Ovary (tissue), 9 donors: ENCODE measurements around the gene LSS. TPM values are rescaled to one million over a fixed set of nuclear protein-coding genes. Genes with fewer than 3 reads are reported as not detected.
A peak's percentile ranks its signal among the peaks of the same experiment; 100 is the strongest.
"Not testable (repeated sequence)": the region's sequence is repeated elsewhere in the genome, so short reads cannot be mapped to it uniquely, and the experiment has no call there.

Experiments
- DNase-seq, 5 donors: peaks; one replicate each; pipeline ENCODE4 v3.0.0-alpha.2; 2019 to 2020
- H3K27ac ChIP-seq, 2 donors: fragments of 200-600 bp; one replicate each; pipeline versions ENCODE4 v1.5.1 to v1.8.0; 2019 to 2022
- H3K27me3 ChIP-seq: fragments of 200-600 bp; one replicate; pipeline ENCODE4 v1.8.0; 2022
- H3K36me3 ChIP-seq: fragments of 200-600 bp; sonication (generic); one replicate; pipeline ENCODE4 v1.5.1; 2019
- H3K4me1 ChIP-seq: one replicate; pipeline ENCODE4 v1.8.1; 2013; ENCODE audit warnings: mild to moderate bottlenecking, moderate library complexity; ENCODE audit not compliant: insufficient read depth
- H3K4me3 ChIP-seq: fragments of 200-600 bp; sonication (generic); one replicate; pipeline ENCODE4 v1.5.1; 2017
- H3K9me3 ChIP-seq, 2 donors: fragments of 200-600 bp in 1 of 2; sonication (generic) in 1 of 2; one replicate each; pipeline versions ENCODE4 v1.5.1 to v1.8.1; 2013 to 2019; ENCODE audit warnings: mild to moderate bottlenecking in 1 of 2, moderate library complexity in 1 of 2
- EP300 ChIP-seq: sonication (generic); formaldehyde crosslinking; IDR thresholded peaks from one replicate; pipeline ENCODE4 v1.6.1; 2017; ENCODE audit warnings: antibody characterized with exemption
- POLR2A ChIP-seq: fragments of 450-650 bp; IDR thresholded peaks from one replicate; pipeline ENCODE4 v1.6.1; 2017; ENCODE audit warnings: antibody characterized with exemption, mild to moderate bottlenecking, moderate library complexity
- WGBS, 3 donors: extraction: QIAGEN DNeasy Blood & Tissue Kit in 1 of 3; methylation state at CpG; one replicate each; pipeline versions ENCODE4 v1.1.5 to v1.1.7; 2013 to 2017; 5-methylcytosine and 5-hydroxymethylcytosine counted together
- intact Hi-C, 4 donors: fragments of 100-400 bp; cut with DNase I; formaldehyde crosslinking; loops; one replicate each; pipeline versions ENCODE4 v1.11.0 to v1.15.1; 2022 to 2023
- polyA plus RNA-seq, 2 donors: library from polyadenylated mRNA; stranded (reverse); fragments of 200-250 nt in 1 of 2; fragments of 350-450 nt in 1 of 2; fragmentation: Illumina TruSeq in 1 of 2; extraction: RNeasy Lipid Tissue Mini Kit (QIAGEN cat#74804) in 1 of 2; gene quantifications; one replicate each; pipeline ENCODE4 v1.2.3, GENCODE V29; 2013 to 2014
- total RNA-seq, 7 donors: library from RNA; depleted of rRNA in 2 of 7; stranded (reverse); fragments of >200 nt in 2 of 7; fragmentation: NEBNext Ultra II Directional in 3 of 7; extraction: Animal tissue kit (Norgen Biotek cat#: 25700) in 3 of 7; gene quantifications; one replicate each; pipeline versions ENCODE4 v1.1.0 to v1.2.4, GENCODE V29; 2016 to 2023
- TF ChIP-seq, protein P1 (sequence below), 3 donors: fragments of 450-650 bp in 2 of 3; fragments of 200-600 bp in 1 of 3; IDR thresholded peaks; one replicate each; pipeline versions ENCODE4 v1.5.1 to v1.8.0; 2016 to 2022; ENCODE audit warnings: antibody characterized with exemption in 3 of 3, mild to moderate bottlenecking in 1 of 3
- donor health status: DM: no; HTN: no; CAD: no; lungs with moderate emphysema.
- donor health status: DM: no; HTN: no; CAD: no.
- donor health status: Bipolar disorder and iron deficiency.
- donor health status: DM: yes; HTN: yes; CAD: no.
- donor health status: DM: no; HTN: no; CAD: no.
- donor health status: DM: yes; HTN: yes; CAD: no.

The LSS gene
- total and polyA plus RNA-seq, 9 donors = 19.8 to 201 (median 76.0) TPM

GRCh38 chr21:46184625-46185555 lies 43.7 kb downstream of the LSS start:
- H3K9me3 ChIP-seq = no peaks in the 10 kb centered on the region
- WGBS, 3 donors = 9 to 40% (median 13%) methylated on average over 26 to 30 of the region's 30 CpGs
- peak overlapping the region; percentile 67 to 85 for H3K27ac ChIP-seq
- TF ChIP-seq, protein P1, sequence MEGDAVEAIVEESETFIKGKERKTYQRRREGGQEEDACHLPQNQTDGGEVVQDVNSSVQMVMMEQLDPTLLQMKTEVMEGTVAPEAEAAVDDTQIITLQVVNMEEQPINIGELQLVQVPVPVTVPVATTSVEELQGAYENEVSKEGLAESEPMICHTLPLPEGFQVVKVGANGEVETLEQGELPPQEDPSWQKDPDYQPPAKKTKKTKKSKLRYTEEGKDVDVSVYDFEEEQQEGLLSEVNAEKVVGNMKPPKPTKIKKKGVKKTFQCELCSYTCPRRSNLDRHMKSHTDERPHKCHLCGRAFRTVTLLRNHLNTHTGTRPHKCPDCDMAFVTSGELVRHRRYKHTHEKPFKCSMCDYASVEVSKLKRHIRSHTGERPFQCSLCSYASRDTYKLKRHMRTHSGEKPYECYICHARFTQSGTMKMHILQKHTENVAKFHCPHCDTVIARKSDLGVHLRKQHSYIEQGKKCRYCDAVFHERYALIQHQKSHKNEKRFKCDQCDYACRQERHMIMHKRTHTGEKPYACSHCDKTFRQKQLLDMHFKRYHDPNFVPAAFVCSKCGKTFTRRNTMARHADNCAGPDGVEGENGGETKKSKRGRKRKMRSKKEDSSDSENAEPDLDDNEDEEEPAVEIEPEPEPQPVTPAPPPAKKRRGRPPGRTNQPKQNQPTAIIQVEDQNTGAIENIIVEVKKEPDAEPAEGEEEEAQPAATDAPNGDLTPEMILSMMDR (IDR thresholded peaks at IDR 0.05) = no peak
- TF ChIP-seq EP300 (no peak), POLR2A (no peak)
- H3K27me3 ChIP-seq = no peaks in the 10 kb centered on the region
- peaks cover 7% of the 10 kb centered on the region for H3K4me1 ChIP-seq
- H3K36me3 ChIP-seq = no peaks in the 10 kb centered on the region
- intact Hi-C loops = no loop called here
- peak; percentile 81 to 89 (median 89) for DNase-seq
- peak overlapping the region; percentile 40 for H3K4me3 ChIP-seq

DNA sequence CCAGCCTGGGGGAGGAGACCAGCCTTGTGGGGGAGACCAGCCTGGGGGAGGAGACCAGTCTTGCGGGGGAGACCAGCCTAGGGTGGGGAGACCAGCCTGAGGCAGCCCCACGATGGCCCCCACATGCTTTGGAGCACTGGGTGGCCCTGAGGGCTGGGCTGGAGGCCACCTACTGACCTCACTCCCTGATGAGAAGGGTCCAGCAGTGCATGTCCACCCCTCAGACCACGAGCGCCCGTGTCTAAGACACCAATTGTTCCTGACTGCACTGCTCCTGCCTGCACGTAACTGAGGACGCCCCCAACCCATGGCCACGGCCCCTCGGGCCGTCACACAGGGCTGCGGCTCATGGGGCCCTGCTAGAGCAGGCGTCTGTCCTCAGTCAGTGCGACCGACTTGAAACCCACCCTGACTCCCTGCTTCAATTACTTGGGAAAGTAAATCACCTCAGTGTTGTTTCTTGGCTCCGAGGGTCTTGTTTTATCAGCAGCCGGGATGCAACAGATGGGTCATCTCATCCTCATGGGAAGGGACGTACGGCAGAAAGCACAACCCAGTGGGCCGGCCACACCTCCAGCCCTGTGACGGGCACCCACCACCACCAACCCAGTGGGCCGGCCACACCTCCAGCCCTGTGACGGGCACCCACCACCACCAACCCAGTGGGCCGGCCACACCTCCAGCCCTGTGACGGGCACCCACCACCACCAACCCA lies 44.5 kb downstream of the LSS start, which contains the start of gene SPATC1L:
Gene SPATC1L, minus strand, starts transcription at position 550 of the 715 bp plus-strand sequence. CDS start 1,643 bp downstream, outside the sequence.
- Histone ChIP-seq H3K4me3 (peak within 1 kb of the TSS; percentile 40), H3K4me1 (peaks cover 7% of the 10 kb centered on the region), H3K9me3 (no peaks in the 10 kb centered on the region), H3K27ac (peak within 1 kb of the TSS; percentile 67 to 91), H3K36me3 (no peaks in the 10 kb centered on the region), H3K27me3 (no peaks in the 10 kb centered on the region)
- TF ChIP-seq POLR2A (no peak), EP300 (no peak)
- TF ChIP-seq, protein P1 (IDR thresholded peaks at IDR 0.05) = no peak
- peak; percentile 77 to 86 (median 79) for DNase-seq
- WGBS, 3 donors = 0 to 9% (median 2%) methylated on average over 18 to 21 of the region's 24 CpGs
- intact Hi-C loops = no loop called here

GRCh38 chr21:46183337-46183909 lies 45.2 kb downstream of the LSS start:
- H3K9me3 ChIP-seq, H3K4me1 ChIP-seq, H3K36me3 ChIP-seq, DNase-seq, H3K4me3 ChIP-seq, H3K27me3 ChIP-seq, intact Hi-C loops: not testable (repeated sequence)
- H3K27ac ChIP-seq = peak overlapping the region in 1 of 2 donors; percentile 8
- WGBS, 3 donors = 0 to 8% (median 5%) methylated on average over 1 to 7 of the region's 13 CpGs

GRCh38 chr21:46182548-46183336 lies 45.8 kb downstream of the LSS start:
- Histone ChIP-seq H3K27ac (peak overlapping the region in 1 of 2 donors; percentile 8), H3K27me3 (no peaks in the 10 kb centered on the region), H3K9me3 (no peaks in the 10 kb centered on the region), H3K4me1 (peaks cover 7% of the 10 kb centered on the region), H3K36me3 (no peaks in the 10 kb centered on the region), H3K4me3 (no peak overlapping the region)
- no peak for TF ChIP-seq POLR2A
- TF ChIP-seq EP300 = no peak
- TF ChIP-seq, protein P1 (IDR thresholded peaks at IDR 0.05) = no peak
- DNase-seq = peak; percentile 51 to 74 (median 63)
- WGBS, 3 donors = 74 to 81% (median 76%) methylated on average over 41 to 44 of the region's 44 CpGs
- intact Hi-C loops = no loop called here
